Uterus (tissue), 2 donors: Measurements from ENCODE around the gene ZNF8.

Experiments
- POLR2A ChIP-seq, 2 donors: fragments of 450-650 bp; IDR thresholded peaks; one replicate each; pipeline ENCODE4 v1.6.1; 2016; ENCODE audit warnings: antibody characterized with exemption in 2 of 2, mild to moderate bottlenecking in 1 of 2, moderate library complexity in 1 of 2
- TF ChIP-seq, protein P1 (sequence below), 4 experiments: fragments of 200-600 bp in 2 of 4; fragments of 450-650 bp in 2 of 4; sonication (generic) in 2 of 4; IDR thresholded peaks; one replicate each; pipeline ENCODE4 v1.5.1; 2016 to 2019; ENCODE audit warnings: antibody characterized with exemption in 4 of 4, mild to moderate bottlenecking in 2 of 4, moderate library complexity in 1 of 4

DNA sequence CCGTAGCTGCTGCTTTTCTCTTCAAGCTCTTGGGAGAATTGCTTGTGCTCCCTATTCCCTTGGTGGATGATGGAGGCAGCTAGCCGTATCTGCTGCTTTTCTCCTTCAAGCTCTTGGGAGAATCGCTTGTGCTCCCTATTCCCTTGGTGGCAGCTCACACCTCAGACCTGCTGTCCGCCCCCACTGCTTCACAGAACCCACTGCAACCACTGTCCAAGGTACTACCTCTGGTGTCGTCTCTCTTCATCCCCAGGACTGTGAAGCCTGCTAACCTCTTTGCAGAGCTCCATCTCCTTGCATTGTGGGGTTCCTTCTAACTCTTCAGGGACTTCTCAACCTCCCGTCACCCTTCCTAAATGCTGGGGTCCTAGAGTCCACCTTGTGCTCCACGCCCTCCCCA is 21.9 kb downstream of the ZNF8 start:
- TF ChIP-seq, protein P1, sequence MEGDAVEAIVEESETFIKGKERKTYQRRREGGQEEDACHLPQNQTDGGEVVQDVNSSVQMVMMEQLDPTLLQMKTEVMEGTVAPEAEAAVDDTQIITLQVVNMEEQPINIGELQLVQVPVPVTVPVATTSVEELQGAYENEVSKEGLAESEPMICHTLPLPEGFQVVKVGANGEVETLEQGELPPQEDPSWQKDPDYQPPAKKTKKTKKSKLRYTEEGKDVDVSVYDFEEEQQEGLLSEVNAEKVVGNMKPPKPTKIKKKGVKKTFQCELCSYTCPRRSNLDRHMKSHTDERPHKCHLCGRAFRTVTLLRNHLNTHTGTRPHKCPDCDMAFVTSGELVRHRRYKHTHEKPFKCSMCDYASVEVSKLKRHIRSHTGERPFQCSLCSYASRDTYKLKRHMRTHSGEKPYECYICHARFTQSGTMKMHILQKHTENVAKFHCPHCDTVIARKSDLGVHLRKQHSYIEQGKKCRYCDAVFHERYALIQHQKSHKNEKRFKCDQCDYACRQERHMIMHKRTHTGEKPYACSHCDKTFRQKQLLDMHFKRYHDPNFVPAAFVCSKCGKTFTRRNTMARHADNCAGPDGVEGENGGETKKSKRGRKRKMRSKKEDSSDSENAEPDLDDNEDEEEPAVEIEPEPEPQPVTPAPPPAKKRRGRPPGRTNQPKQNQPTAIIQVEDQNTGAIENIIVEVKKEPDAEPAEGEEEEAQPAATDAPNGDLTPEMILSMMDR (IDR thresholded peaks at IDR 0.05): no peak
- TF ChIP-seq POLR2A (IDR thresholded peaks at IDR 0.05): no peak
